K562 treated with DMSO at 1 percent for 12 hours (cell line): ENCODE measurements around the gene DNER. TPM values are rescaled to one million over a fixed set of nuclear protein-coding genes. Genes with fewer than 3 reads are reported as not detected.

Experiments
- total RNA-seq: library from RNA; unstranded; fragments of 300-600 nt; gene quantifications from 2 replicates; pipeline ENCODE4 v1.2.3, GENCODE V29; 2022; ENCODE audit not compliant: insufficient read depth

Gene DNER
- total RNA-seq, result not detected in 2 replicates

GRCh38 chr2:229714080-229714735 is at the start of gene DNER:
DNER (minus strand) TSS chr2:229714555; CDS start chr2:229714423, 132 bp downstream.

Other genes with a start within 250 kb of the DNER start
- 14.4 and 62.4 TPM in 2 replicates for gene TRIP12, start 207.5 kb upstream of the DNER start, total RNA-seq
- gene FBXO36, start 207.9 kb upstream of the DNER start, total RNA-seq, result not detected in 2 replicates